ENCODE results near the gene PTPRE. TPM values are rescaled to one million over a fixed set of nuclear protein-coding genes. Genes with fewer than 3 reads are reported as not detected.

PTPRE gene
- total and polyA plus RNA-seq, 9 donors: 2.1 to 15.5 (median 6.9) TPM

- 88 to 92% (median 90%) methylated on average over 19 of the region's 19 CpGs for WGBS, 3 donors
- TF ChIP-seq POLR2A (IDR thresholded peaks at IDR 0.05): no peak
- TF ChIP-seq CTCF (IDR thresholded peaks at IDR 0.05): no peak
- TF ChIP-seq EP300 (IDR thresholded peaks at IDR 0.05): no peak
- DNase-seq: no peak
- Histone ChIP-seq H3K4me1 (ENCODE audit: insufficient read depth) (no peaks in the 10 kb centered on the region), H3K27me3 (no peaks in the 10 kb centered on the region), H3K4me3 (no peak overlapping the region), H3K9me3 (no peaks in the 10 kb centered on the region), H3K27ac (no peak overlapping the region), H3K36me3 (no peaks in the 10 kb centered on the region)
- intact Hi-C loops (cut with DNase I): no loop called here
These were observed 195.8 kb downstream of the PTPRE start for GRCh38 chr10:128102480-128103228.

GRCh38 chr10:128103229-128103714 lies 196.4 kb downstream of the PTPRE start:
- Histone ChIP-seq H3K4me3 (no peak overlapping the region), H3K27ac (no peak overlapping the region), H3K9me3 (no peaks in the 10 kb centered on the region), H3K27me3 (no peaks in the 10 kb centered on the region), H3K36me3 (no peaks in the 10 kb centered on the region), H3K4me1 (ENCODE audit: insufficient read depth) (no peaks in the 10 kb centered on the region)
- TF ChIP-seq EP300 (IDR thresholded peaks at IDR 0.05) (no peak), CTCF (IDR thresholded peaks at IDR 0.05) (no peak), POLR2A (IDR thresholded peaks at IDR 0.05) (no peak)
- WGBS, 3 donors: 83 to 94% (median 93%) methylated on average over 8 of the region's 8 CpGs
- DNase-seq: no peak
- intact Hi-C loops (cut with DNase I): no loop called here

GRCh38 chr10:128105383-128105782 lies 198.5 kb downstream of the PTPRE start:
- H3K9me3 ChIP-seq: no peaks in the 10 kb centered on the region
- DNase-seq: no peak
- no peak for TF ChIP-seq POLR2A (IDR thresholded peaks at IDR 0.05)
- no peak for TF ChIP-seq EP300 (IDR thresholded peaks at IDR 0.05)
- TF ChIP-seq CTCF (IDR thresholded peaks at IDR 0.05): no peak
- intact Hi-C loops (cut with DNase I): no loop called here
- no peaks in the 10 kb centered on the region for H3K4me1 ChIP-seq (ENCODE audit: insufficient read depth)
- WGBS, 3 donors: 90 to 97% (median 93%) methylated on average over 4 of the region's 4 CpGs
- H3K36me3 ChIP-seq: no peaks in the 10 kb centered on the region
- no peak overlapping the region for H3K4me3 ChIP-seq
- H3K27me3 ChIP-seq: no peaks in the 10 kb centered on the region
- no peak overlapping the region for H3K27ac ChIP-seq

- intact Hi-C loops (cut with DNase I): no loop called here
- Histone ChIP-seq H3K9me3 (no peaks in the 10 kb centered on the region), H3K36me3 (no peaks in the 10 kb centered on the region), H3K27ac (no peak overlapping the region), H3K27me3 (no peaks in the 10 kb centered on the region), H3K4me1 (ENCODE audit: insufficient read depth) (no peaks in the 10 kb centered on the region), H3K4me3 (no peak overlapping the region)
- WGBS, 3 donors: 95 to 99% (median 99%) methylated on average over 4 of the region's 4 CpGs
- no peak for DNase-seq
- TF ChIP-seq CTCF (IDR thresholded peaks at IDR 0.05): no peak
These were observed 202.8 kb downstream of the PTPRE start for GRCh38 chr10:128109707-128110106.
